ENCODE measurements around the gene ACTL8.

Gene ACTL8

GRCh38 chr1:17819129-17819802 lies 64.1 kb downstream of the ACTL8 start:
- no peak for TF ChIP-seq CTBP1 (IDR thresholded peaks at IDR 0.05; ENCODE audit: borderline replicate concordance)
- TF ChIP-seq PKNOX1 (IDR thresholded peaks at IDR 0.05): no peak
- TF ChIP-seq LEF1 (IDR thresholded peaks at IDR 0.05; ENCODE audit: borderline replicate concordance): no peak
- no peak for TF ChIP-seq ZNF384 (IDR thresholded peaks at IDR 0.05)
- TF ChIP-seq SUZ12 (IDR thresholded peaks at IDR 0.05): no peak
- TF ChIP-seq BHLHE40 (IDR thresholded peaks at IDR 0.05; ENCODE audit: borderline replicate concordance): no peak
- TF ChIP-seq HDGF (IDR thresholded peaks at IDR 0.05; ENCODE audit: borderline replicate concordance): no peak
- TF ChIP-seq SP1 (IDR thresholded peaks at IDR 0.05): no peak
- TF ChIP-seq NFRKB (IDR thresholded peaks at IDR 0.05): no peak
- no peak for DNase-seq (ENCODE audit: extremely low spot score)
- CTCF ChIA-PET: interaction anchor here (0.7 kb wide), 1 partner anchor 64 kb away, joined by 3 read pairs; no protein-coding TSS in a partner anchor
- POLR2A ChIA-PET: no interaction called here

GRCh38 chr1:17820198-17820597 lies 65.1 kb downstream of the ACTL8 start:
- POLR2A ChIA-PET: no interaction called here
- CTCF ChIA-PET: no interaction called here
- TF ChIP-seq ZNF384 (IDR thresholded peaks at IDR 0.05): no peak
- no peak for TF ChIP-seq BHLHE40 (IDR thresholded peaks at IDR 0.05; ENCODE audit: borderline replicate concordance)
- DNase-seq (ENCODE audit: extremely low spot score): no peak

- POLR2A ChIA-PET: no interaction called here
- CTCF ChIA-PET: interaction anchor here (0.8 kb wide), 1 partner anchor 14 kb away, joined by 3 read pairs; no protein-coding TSS in a partner anchor
Measured at GRCh38 chr1:17822741-17823426, 67.8 kb downstream of the ACTL8 start.

GRCh38 chr1:17825273-17826164 lies 70.4 kb downstream of the ACTL8 start:
- TF ChIP-seq ARNT (IDR thresholded peaks at IDR 0.05) (no peak), CTBP1 (IDR thresholded peaks at IDR 0.05; ENCODE audit: borderline replicate concordance) (no peak), LEF1 (IDR thresholded peaks at IDR 0.05; ENCODE audit: borderline replicate concordance) (no peak), FOXA1 (IDR thresholded peaks at IDR 0.05) (no peak), PKNOX1 (IDR thresholded peaks at IDR 0.05) (no peak), SUZ12 (IDR thresholded peaks at IDR 0.05) (no peak), ZNF384 (IDR thresholded peaks at IDR 0.05) (no peak), L3MBTL2 (conservative IDR thresholded peaks at IDR 0.05) (no peak), FOXM1 (IDR thresholded peaks at IDR 0.05; ENCODE audit: borderline replicate concordance) (no peak), SP1 (IDR thresholded peaks at IDR 0.05) (no peak), NFRKB (IDR thresholded peaks at IDR 0.05) (no peak), BHLHE40 (IDR thresholded peaks at IDR 0.05; ENCODE audit: borderline replicate concordance) (no peak), FOXK2 (IDR thresholded peaks at IDR 0.05) (no peak), TARDBP (IDR thresholded peaks at IDR 0.05) (no peak), HDGF (IDR thresholded peaks at IDR 0.05; ENCODE audit: borderline replicate concordance) (no peak)
- no peak for DNase-seq (ENCODE audit: extremely low spot score)
- POLR2A ChIA-PET: no interaction called here
- CTCF ChIA-PET: interaction anchor here (0.9 kb wide), 1 partner anchor 91 kb away, joined by 3 read pairs; no protein-coding TSS in a partner anchor

More at GRCh38 chr1:17822741-17823426, 67.8 kb downstream of the ACTL8 start:
- no peak for DNase-seq (ENCODE audit: extremely low spot score)
- TF ChIP-seq FOXK2 (IDR thresholded peaks at IDR 0.05): no peak

- DNase-seq (ENCODE audit: extremely low spot score): peak; percentile 67
- POLR2A ChIA-PET: no interaction called here
- TF ChIP-seq FOXM1 (IDR thresholded peaks at IDR 0.05; ENCODE audit: borderline replicate concordance) (no peak), HDGF (IDR thresholded peaks at IDR 0.05; ENCODE audit: borderline replicate concordance) (no peak), ELF4 (IDR thresholded peaks at IDR 0.05) (no peak), FOXA1 (IDR thresholded peaks at IDR 0.05) (no peak)
- CTCF ChIA-PET: interaction anchor here (0.6 to 1.6 kb wide), 4 partner anchors 13 to 165 kb away, joined by 3 to 5 read pairs (median 3); no protein-coding TSS in a partner anchor
Measured at GRCh38 chr1:17826165-17826488, 71.0 kb downstream of the ACTL8 start.

GRCh38 chr1:17828991-17829390 lies 73.9 kb downstream of the ACTL8 start:
- POLR2A ChIA-PET: no interaction called here
- CTCF ChIA-PET: interaction anchor here (1.0 kb wide), 1 partner anchor 94 kb away, joined by 3 read pairs; no protein-coding TSS in a partner anchor
- DNase-seq (ENCODE audit: extremely low spot score): no peak
- TF ChIP-seq SP1 (IDR thresholded peaks at IDR 0.05) (no peak), LEF1 (IDR thresholded peaks at IDR 0.05; ENCODE audit: borderline replicate concordance) (no peak), FOXK2 (IDR thresholded peaks at IDR 0.05) (no peak), FOXA1 (IDR thresholded peaks at IDR 0.05) (no peak), CTBP1 (IDR thresholded peaks at IDR 0.05; ENCODE audit: borderline replicate concordance) (no peak), PKNOX1 (IDR thresholded peaks at IDR 0.05) (no peak), SUZ12 (IDR thresholded peaks at IDR 0.05) (no peak), ZNF384 (IDR thresholded peaks at IDR 0.05) (no peak), L3MBTL2 (conservative IDR thresholded peaks at IDR 0.05) (no peak), ELF4 (IDR thresholded peaks at IDR 0.05) (no peak), NFRKB (IDR thresholded peaks at IDR 0.05) (no peak), ARNT (IDR thresholded peaks at IDR 0.05) (no peak), FOXM1 (IDR thresholded peaks at IDR 0.05; ENCODE audit: borderline replicate concordance) (no peak), TARDBP (IDR thresholded peaks at IDR 0.05) (no peak)

Data from HEK293T (cell line).